ENCODE measurements around the gene MBD5.
A peak's percentile ranks its signal among the peaks of the same experiment; 100 is the strongest.

Gene MBD5

GRCh38 chr2:148554459-148555247, 533.8 kb downstream of the MBD5 start:
- DNase-seq: no peak

- DNase-seq: no peak
These were observed 534.9 kb downstream of the MBD5 start for GRCh38 chr2:148555622-148556294.

DNA sequence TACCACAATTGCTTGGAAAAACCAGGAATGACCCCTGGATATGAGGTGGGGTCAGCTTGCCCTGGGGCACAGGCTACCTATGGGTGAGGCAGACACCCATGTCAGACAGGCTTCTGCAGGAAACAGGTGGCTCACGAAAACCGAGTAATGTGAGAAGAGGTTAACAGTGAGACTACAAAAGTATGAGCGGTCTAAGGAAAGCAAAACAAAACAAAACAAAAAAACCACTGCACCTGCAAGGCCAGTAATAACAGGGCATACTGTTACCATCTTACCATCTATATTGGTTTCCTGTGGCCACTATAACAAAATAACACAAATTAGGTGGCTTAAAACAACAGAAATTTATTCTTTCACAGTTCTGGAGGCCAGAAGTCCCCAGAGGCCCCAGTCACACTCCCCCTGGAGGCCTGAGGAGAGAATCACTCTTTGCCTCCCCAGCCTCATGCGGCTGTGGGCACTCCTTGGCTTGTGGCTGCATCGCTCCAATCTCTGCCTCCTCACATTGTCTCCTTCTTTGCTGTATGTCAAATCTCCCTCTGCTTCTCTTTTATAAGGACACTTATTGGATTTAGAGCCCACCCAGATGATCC, 537.0 kb downstream of the MBD5 start:
- no peak for DNase-seq

GRCh38 chr2:148560496-148560895, 539.6 kb downstream of the MBD5 start:
- DNase-seq: peak; percentile 4

GRCh38 chr2:148561389-148561788, 540.5 kb downstream of the MBD5 start:
- DNase-seq: no peak

DNA sequence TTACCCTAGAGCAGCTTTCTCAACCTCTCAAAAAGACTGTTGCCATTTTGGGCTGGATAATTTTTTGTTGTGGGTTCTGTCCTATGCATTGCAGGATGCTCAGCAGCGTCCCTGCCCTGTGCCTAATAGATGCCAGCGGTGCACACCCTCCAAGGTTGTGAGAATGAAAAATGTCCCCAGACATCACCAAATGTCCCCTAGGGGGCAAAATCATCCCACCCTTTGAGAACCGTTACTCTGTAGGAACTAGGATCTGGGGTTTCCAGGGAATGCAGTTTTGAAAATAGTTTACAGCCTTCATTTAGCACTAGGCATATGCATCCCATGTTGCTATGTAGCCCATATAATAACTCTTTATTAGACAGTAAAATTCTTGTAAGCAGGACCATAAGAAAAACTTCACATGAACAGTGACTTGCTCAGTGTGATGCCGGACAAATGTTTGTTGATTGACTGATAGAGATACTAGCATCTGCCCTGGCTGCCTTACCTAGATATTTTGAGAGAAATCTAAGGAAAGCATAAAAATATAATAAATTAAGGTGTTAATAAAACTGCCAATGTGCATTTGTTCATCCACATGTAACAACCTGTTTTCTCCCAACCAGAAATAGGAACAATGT, 544.5 kb downstream of the MBD5 start:
- DNase-seq: no peak
